ENCODE results near the gene FOXC2.

FOXC2 gene

GRCh38 chr16:86525696-86526095, 40.9 kb upstream of the FOXC2 start:
- no peak for DNase-seq (ENCODE audit: insufficient read length)
- no peak for TF ChIP-seq POLR2A (IDR thresholded peaks at IDR 0.05; ENCODE audit: low read depth, low read length)
- no peak for TF ChIP-seq TAF1 (IDR thresholded peaks at IDR 0.05; ENCODE audit: borderline replicate concordance, low read depth, low read length)
- no peak for TF ChIP-seq POLR2AphosphoS5 (IDR thresholded peaks at IDR 0.05; ENCODE audit: low read depth, low read length)
- FAIRE-seq: no peak

- TF ChIP-seq TAF1 (IDR thresholded peaks at IDR 0.05; ENCODE audit: borderline replicate concordance, low read depth, low read length) (no peak), POLR2A (IDR thresholded peaks at IDR 0.05; ENCODE audit: low read depth, low read length) (no peak), POLR2AphosphoS5 (IDR thresholded peaks at IDR 0.05; ENCODE audit: low read depth, low read length) (no peak)
- no peak for DNase-seq (ENCODE audit: insufficient read length)
- no peak for FAIRE-seq
These were observed 39.3 kb upstream of the FOXC2 start for GRCh38 chr16:86527366-86527765.

- DNase-seq (ENCODE audit: insufficient read length): no peak
- TF ChIP-seq TAF1 (IDR thresholded peaks at IDR 0.05; ENCODE audit: borderline replicate concordance, low read depth, low read length) (no peak), POLR2AphosphoS5 (IDR thresholded peaks at IDR 0.05; ENCODE audit: low read depth, low read length) (no peak), POLR2A (IDR thresholded peaks at IDR 0.05; ENCODE audit: low read depth, low read length) (no peak)
- FAIRE-seq: no peak
These were observed 38.3 kb upstream of the FOXC2 start for GRCh38 chr16:86528061-86528929.

GRCh38 chr16:86529160-86529559, 37.5 kb upstream of the FOXC2 start:
- DNase-seq (ENCODE audit: insufficient read length): no peak
- FAIRE-seq: no peak
- no peak for TF ChIP-seq TAF1 (IDR thresholded peaks at IDR 0.05; ENCODE audit: borderline replicate concordance, low read depth, low read length)
- TF ChIP-seq POLR2A (IDR thresholded peaks at IDR 0.05; ENCODE audit: low read depth, low read length): no peak
- TF ChIP-seq POLR2AphosphoS5 (IDR thresholded peaks at IDR 0.05; ENCODE audit: low read depth, low read length): no peak

- no peak for FAIRE-seq
- no peak for DNase-seq (ENCODE audit: insufficient read length)
- TF ChIP-seq POLR2AphosphoS5 (IDR thresholded peaks at IDR 0.05; ENCODE audit: low read depth, low read length) (no peak), POLR2A (IDR thresholded peaks at IDR 0.05; ENCODE audit: low read depth, low read length) (no peak), TAF1 (IDR thresholded peaks at IDR 0.05; ENCODE audit: borderline replicate concordance, low read depth, low read length) (no peak)
These were observed 36.1 kb upstream of the FOXC2 start for GRCh38 chr16:86530251-86531190.

- TF ChIP-seq TAF1 (IDR thresholded peaks at IDR 0.05; ENCODE audit: borderline replicate concordance, low read depth, low read length): no peak
- no peak for TF ChIP-seq POLR2AphosphoS5 (IDR thresholded peaks at IDR 0.05; ENCODE audit: low read depth, low read length)
- DNase-seq (ENCODE audit: insufficient read length) (no peak), FAIRE-seq (no peak)
These were observed 35.5 kb upstream of the FOXC2 start for GRCh38 chr16:86531191-86531545.

- FAIRE-seq (no peak), DNase-seq (ENCODE audit: insufficient read length) (no peak)
- TF ChIP-seq POLR2A (IDR thresholded peaks at IDR 0.05; ENCODE audit: low read depth, low read length): no peak
- TF ChIP-seq POLR2AphosphoS5 (IDR thresholded peaks at IDR 0.05; ENCODE audit: low read depth, low read length): no peak
- no peak for TF ChIP-seq TAF1 (IDR thresholded peaks at IDR 0.05; ENCODE audit: borderline replicate concordance, low read depth, low read length)
These were observed 34.7 kb upstream of the FOXC2 start for GRCh38 chr16:86531641-86532525.

- FAIRE-seq: no peak
- TF ChIP-seq TAF1 (IDR thresholded peaks at IDR 0.05; ENCODE audit: borderline replicate concordance, low read depth, low read length) (no peak), POLR2A (IDR thresholded peaks at IDR 0.05; ENCODE audit: low read depth, low read length) (no peak), POLR2AphosphoS5 (IDR thresholded peaks at IDR 0.05; ENCODE audit: low read depth, low read length) (no peak)
- DNase-seq (ENCODE audit: insufficient read length): no peak
These were observed 34.2 kb upstream of the FOXC2 start for GRCh38 chr16:86532526-86532815.

- TF ChIP-seq POLR2AphosphoS5 (IDR thresholded peaks at IDR 0.05; ENCODE audit: low read depth, low read length) (no peak), TAF1 (IDR thresholded peaks at IDR 0.05; ENCODE audit: borderline replicate concordance, low read depth, low read length) (no peak), POLR2A (IDR thresholded peaks at IDR 0.05; ENCODE audit: low read depth, low read length) (no peak)
- FAIRE-seq (no peak), DNase-seq (ENCODE audit: insufficient read length) (no peak)
These were observed 33.6 kb upstream of the FOXC2 start for GRCh38 chr16:86533076-86533475.

GRCh38 chr16:86533767-86534351, 32.8 kb upstream of the FOXC2 start:
- TF ChIP-seq TAF1 (IDR thresholded peaks at IDR 0.05; ENCODE audit: borderline replicate concordance, low read depth, low read length): no peak
- no peak for TF ChIP-seq POLR2AphosphoS5 (IDR thresholded peaks at IDR 0.05; ENCODE audit: low read depth, low read length)
- TF ChIP-seq POLR2A (IDR thresholded peaks at IDR 0.05; ENCODE audit: low read depth, low read length): no peak
- no peak for DNase-seq (ENCODE audit: insufficient read length)
- no peak for FAIRE-seq
